ENCODE data around the gene TNNC1.

- TF ChIP-seq CTCF (IDR thresholded peaks at IDR 0.05) (no peak), POLR2A (IDR thresholded peaks at IDR 0.05) (no peak)
Observed at GRCh38 chr3:52435246-52436101, 18.4 kb downstream of the TNNC1 start.

Data from testis (tissue), 2 donors.